ENCODE data around the gene PRR7. TPM values are rescaled to one million over a fixed set of nuclear protein-coding genes. Genes with fewer than 3 reads are reported as not detected.
"Not testable (repeated sequence)": the region's sequence is repeated elsewhere in the genome, so short reads cannot be mapped to it uniquely, and the experiment has no call there.

PRR7 gene
- total RNA-seq, 2 donors from 2014 or later = 8.2 to 13.6 TPM

- Mint-ChIP-seq H3K4me1 (no peaks in the 10 kb centered on the region), H3K27ac (no peak overlapping the region), H3K36me3 (ENCODE audit: low read depth) (peaks cover 3% of the 10 kb centered on the region), H3K9me3 (no peaks in the 10 kb centered on the region), H3K4me3 (no peak overlapping the region), H3K27me3 (no peaks in the 10 kb centered on the region)
- ATAC-seq (replicated peaks) = no peak
These were observed 38.4 kb downstream of the PRR7 start for GRCh38 chr5:177484902-177485549.

- not testable (repeated sequence) for H3K27me3 Mint-ChIP-seq; H3K27ac Mint-ChIP-seq; H3K9me3 Mint-ChIP-seq; H3K4me1 Mint-ChIP-seq; H3K4me3 Mint-ChIP-seq; ATAC-seq (replicated peaks)
- peaks cover 11% of the 10 kb centered on the region for H3K36me3 Mint-ChIP-seq (ENCODE audit: low read depth)
These were observed 39.1 kb downstream of the PRR7 start for GRCh38 chr5:177485753-177486152.

GRCh38 chr5:177486256-177486655 is 39.6 kb downstream of the PRR7 start:
- ATAC-seq (replicated peaks) = no peak
- Mint-ChIP-seq H3K4me1 (no peaks in the 10 kb centered on the region), H3K36me3 (ENCODE audit: low read depth) (peaks cover 16% of the 10 kb centered on the region)

DNA sequence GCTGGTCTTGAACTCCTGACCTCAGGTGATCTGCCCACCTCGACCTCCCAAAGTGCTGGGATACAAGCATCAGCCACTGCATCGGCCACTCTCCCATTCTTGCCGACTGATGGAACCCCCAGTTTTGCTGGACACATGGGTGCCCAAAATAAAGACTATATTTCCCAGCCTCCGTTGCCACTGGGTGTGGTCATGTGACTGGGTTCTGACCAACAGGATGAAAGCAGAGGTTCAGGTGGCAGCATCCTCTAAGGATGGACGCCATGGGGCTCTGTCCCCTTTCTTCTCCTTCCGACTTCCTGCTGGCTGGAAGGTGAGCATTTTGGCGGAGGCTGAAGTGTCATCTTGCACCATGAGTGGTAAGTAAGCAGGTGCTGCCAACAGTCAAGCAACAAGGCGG is 40.5 kb downstream of the PRR7 start:
- H3K27me3 Mint-ChIP-seq = no peaks in the 10 kb centered on the region
- no peak overlapping the region for H3K4me3 Mint-ChIP-seq
- no peak for ATAC-seq (replicated peaks)
- H3K4me1 Mint-ChIP-seq = no peaks in the 10 kb centered on the region
- H3K36me3 Mint-ChIP-seq (ENCODE audit: low read depth) = peaks cover 17% of the 10 kb centered on the region
- H3K27ac Mint-ChIP-seq = no peak overlapping the region
- no peaks in the 10 kb centered on the region for H3K9me3 Mint-ChIP-seq

More at GRCh38 chr5:177486256-177486655, 39.6 kb downstream of the PRR7 start:
- no peak overlapping the region for H3K27ac Mint-ChIP-seq
- H3K9me3 Mint-ChIP-seq = no peaks in the 10 kb centered on the region
- no peak overlapping the region for H3K4me3 Mint-ChIP-seq
- no peaks in the 10 kb centered on the region for H3K27me3 Mint-ChIP-seq

GRCh38 chr5:177487975-177488374 is 41.4 kb downstream of the PRR7 start:
- Mint-ChIP-seq H3K27ac (no peak overlapping the region), H3K9me3 (no peaks in the 10 kb centered on the region), H3K27me3 (no peaks in the 10 kb centered on the region), H3K4me3 (no peak overlapping the region), H3K4me1 (peaks cover 5% of the 10 kb centered on the region), H3K36me3 (ENCODE audit: low read depth) (peaks cover 17% of the 10 kb centered on the region)
- no peak for ATAC-seq (replicated peaks)

DNA sequence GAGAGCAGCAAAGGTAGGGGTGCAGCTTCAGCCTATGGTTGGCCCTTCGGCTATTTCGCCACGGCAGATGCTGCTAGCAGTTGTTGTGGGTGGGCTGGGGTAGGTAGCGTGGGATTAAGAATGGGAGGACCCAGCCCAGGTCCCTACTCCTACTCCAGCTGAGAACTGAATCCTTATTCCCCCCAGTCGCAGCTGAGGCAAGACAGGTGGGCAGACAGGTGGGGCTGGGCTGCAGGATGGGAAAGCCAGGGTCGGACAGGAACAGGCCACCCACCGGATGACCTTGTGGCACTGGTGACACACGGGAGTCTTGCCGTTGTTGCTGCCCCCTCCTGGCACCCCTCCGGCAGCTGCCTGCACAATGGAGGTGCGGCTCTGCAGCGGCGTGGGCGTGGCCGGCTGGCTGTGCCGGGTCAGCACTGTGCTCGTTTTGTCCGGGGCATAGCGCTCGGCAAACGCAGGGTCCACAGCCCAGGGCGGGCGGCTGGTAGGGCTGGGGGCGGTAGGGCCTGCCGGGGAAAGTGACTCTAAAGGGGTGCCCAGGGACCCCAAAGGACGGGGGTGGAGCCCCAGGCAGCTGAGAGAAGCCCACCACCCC is 42.6 kb downstream of the PRR7 start:
- H3K4me3 Mint-ChIP-seq = no peak overlapping the region
- H3K36me3 Mint-ChIP-seq (ENCODE audit: low read depth) = peaks cover 17% of the 10 kb centered on the region
- no peaks in the 10 kb centered on the region for H3K27me3 Mint-ChIP-seq
- H3K27ac Mint-ChIP-seq = no peak overlapping the region
- peaks cover 8% of the 10 kb centered on the region for H3K4me1 Mint-ChIP-seq
- no peaks in the 10 kb centered on the region for H3K9me3 Mint-ChIP-seq
- no peak for ATAC-seq (replicated peaks)

DNA sequence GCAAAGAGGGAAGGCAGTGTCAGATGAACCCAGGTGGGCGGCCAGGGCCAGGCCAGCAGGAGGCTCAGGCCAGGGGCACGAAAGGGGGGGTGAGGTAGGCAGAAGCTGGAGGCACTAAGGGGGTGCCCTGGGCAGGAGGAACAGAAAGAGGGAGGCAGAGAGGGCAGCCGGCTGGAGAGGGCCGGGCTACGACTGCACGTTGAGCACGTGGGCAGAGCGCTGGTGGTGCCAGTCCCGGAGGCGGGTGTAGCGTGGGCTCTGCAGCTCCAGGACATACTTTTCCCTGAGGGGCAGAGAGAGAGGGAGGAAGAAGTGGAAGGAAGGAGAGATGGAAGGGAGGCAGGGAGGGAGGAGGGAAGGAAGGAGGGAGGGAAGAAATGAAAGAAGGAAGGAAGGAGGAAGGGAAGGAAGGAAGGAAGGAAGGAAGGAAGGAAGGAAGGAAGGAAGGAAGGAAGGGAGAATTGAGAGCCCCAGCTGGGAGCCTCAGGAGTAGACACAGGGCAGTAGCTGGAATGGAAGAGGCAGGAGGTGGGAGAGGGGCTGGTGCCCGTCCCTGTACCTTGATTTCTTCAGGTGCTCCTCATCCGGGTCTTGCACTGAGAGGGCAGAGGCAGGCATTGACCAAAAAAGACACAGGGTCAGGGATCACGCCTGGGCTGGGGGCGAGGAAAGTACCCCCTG is 43.8 kb downstream of the PRR7 start:
- H3K9me3 Mint-ChIP-seq = no peaks in the 10 kb centered on the region
- ATAC-seq (replicated peaks) = no peak
- H3K4me1 Mint-ChIP-seq = peaks cover 8% of the 10 kb centered on the region
- no peak overlapping the region for H3K27ac Mint-ChIP-seq
- H3K36me3 Mint-ChIP-seq (ENCODE audit: low read depth) = peaks cover 17% of the 10 kb centered on the region
- no peak overlapping the region for H3K4me3 Mint-ChIP-seq
- no peaks in the 10 kb centered on the region for H3K27me3 Mint-ChIP-seq

GRCh38 chr5:177490992-177491391 is 44.4 kb downstream of the PRR7 start:
- Mint-ChIP-seq H3K36me3 (ENCODE audit: low read depth) (peaks cover 17% of the 10 kb centered on the region), H3K4me3 (no peak overlapping the region), H3K4me1 (peaks cover 8% of the 10 kb centered on the region), H3K27ac (no peak overlapping the region), H3K27me3 (no peaks in the 10 kb centered on the region), H3K9me3 (no peaks in the 10 kb centered on the region)
- no peak for ATAC-seq (replicated peaks)

- Mint-ChIP-seq H3K4me1 (peaks cover 8% of the 10 kb centered on the region), H3K4me3 (no peak overlapping the region), H3K27ac (no peak overlapping the region), H3K27me3 (no peaks in the 10 kb centered on the region), H3K9me3 (no peaks in the 10 kb centered on the region), H3K36me3 (ENCODE audit: low read depth) (peaks cover 17% of the 10 kb centered on the region)
- peak; percentile 32 for ATAC-seq (replicated peaks)
These were observed 44.9 kb downstream of the PRR7 start for GRCh38 chr5:177491429-177491945.

GRCh38 chr5:177491983-177492746 is 45.6 kb downstream of the PRR7 start:
- peaks cover 17% of the 10 kb centered on the region for H3K36me3 Mint-ChIP-seq (ENCODE audit: low read depth)
- peak overlapping the region; percentile 67 for H3K27ac Mint-ChIP-seq
- peaks cover 8% of the 10 kb centered on the region for H3K4me1 Mint-ChIP-seq
- no peak for ATAC-seq (replicated peaks)
- H3K4me3 Mint-ChIP-seq = no peak overlapping the region
- no peaks in the 10 kb centered on the region for H3K9me3 Mint-ChIP-seq
- H3K27me3 Mint-ChIP-seq = no peaks in the 10 kb centered on the region

- peaks cover 8% of the 10 kb centered on the region for H3K4me1 Mint-ChIP-seq
- H3K27ac Mint-ChIP-seq = peak overlapping the region; percentile 67
- ATAC-seq (replicated peaks) = no peak
- H3K27me3 Mint-ChIP-seq = no peaks in the 10 kb centered on the region
- H3K9me3 Mint-ChIP-seq = no peaks in the 10 kb centered on the region
- no peak overlapping the region for H3K4me3 Mint-ChIP-seq
- peaks cover 17% of the 10 kb centered on the region for H3K36me3 Mint-ChIP-seq (ENCODE audit: low read depth)
These were observed 46.2 kb downstream of the PRR7 start for GRCh38 chr5:177492841-177493240.

DNA sequence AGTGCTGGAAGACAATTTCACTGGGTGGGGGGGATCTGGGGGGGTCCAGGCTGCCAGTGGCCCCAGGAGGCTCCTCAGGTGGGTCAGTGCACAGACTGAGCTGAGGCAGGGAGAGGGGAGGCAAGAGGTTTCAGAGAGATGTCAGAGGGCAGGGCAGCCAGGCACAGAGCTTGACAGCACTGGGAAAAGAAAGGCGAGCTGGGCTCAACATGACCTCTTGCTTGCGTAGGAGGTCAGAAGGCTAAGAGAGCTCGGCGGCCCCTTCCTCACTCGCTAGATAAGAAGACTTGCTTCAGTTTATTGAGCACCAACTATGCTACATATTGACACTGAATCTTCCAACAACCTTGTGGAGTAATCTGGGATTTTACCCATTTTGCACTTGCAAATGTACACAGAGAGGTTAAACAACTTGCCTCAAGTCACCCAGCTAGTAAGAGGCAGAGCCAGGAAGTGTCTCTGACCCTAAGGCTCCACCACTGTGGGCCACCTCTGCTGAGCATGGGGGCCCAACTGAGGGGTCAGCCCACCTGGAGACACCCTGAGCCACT is 47.3 kb downstream of the PRR7 start:
- Mint-ChIP-seq H3K36me3 (ENCODE audit: low read depth) (peaks cover 17% of the 10 kb centered on the region), H3K27me3 (no peaks in the 10 kb centered on the region), H3K9me3 (no peaks in the 10 kb centered on the region), H3K4me3 (peak overlapping the region; percentile 58), H3K27ac (peak overlapping the region; percentile 70), H3K4me1 (peaks cover 15% of the 10 kb centered on the region)
- ATAC-seq (replicated peaks) = no peak

DNA sequence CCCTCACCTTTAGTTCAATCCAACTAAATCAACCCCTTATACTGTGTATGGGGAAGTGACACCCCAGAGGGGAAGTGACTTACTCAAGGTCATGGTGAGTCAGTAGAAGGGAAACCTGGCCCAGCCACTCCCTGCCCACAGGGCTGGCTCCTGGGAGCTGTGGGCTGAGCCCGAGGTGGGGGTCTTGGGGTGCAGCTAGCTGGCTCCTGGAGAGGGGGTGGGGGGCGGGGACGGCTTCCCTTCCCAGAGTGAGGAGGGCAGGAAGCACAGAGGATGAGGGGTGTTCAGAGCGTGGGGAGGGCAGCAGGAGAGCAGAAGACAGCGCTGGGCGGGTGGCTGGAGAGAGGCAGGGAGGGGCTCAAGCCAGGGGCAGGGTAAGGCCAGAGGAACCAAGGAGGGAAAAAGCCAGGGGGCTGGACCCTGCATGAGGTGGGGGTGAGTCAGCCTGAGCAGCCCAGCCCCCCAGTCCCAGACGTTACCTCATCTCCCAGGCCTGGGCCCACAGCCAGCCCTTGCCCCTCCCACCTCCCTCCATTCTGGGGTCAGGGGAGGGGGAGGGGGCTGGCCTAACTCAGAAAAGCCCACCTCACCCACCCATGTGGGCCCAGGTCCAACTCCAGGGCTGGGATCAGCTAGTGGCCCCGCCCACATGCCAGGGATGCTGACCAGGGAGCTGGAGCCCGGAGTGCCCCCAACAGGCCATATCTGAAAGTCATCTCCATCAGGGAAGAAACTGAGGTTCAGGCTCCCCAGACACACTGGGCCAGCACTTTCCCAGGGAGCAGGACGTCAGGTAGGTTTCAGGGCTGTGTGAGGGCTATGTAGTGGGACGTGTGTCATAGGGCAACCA is 48.0 kb downstream of the PRR7 start:
- peak overlapping the region; percentile 86 for H3K4me3 Mint-ChIP-seq
- H3K27ac Mint-ChIP-seq = peak overlapping the region; percentile 70
- H3K27me3 Mint-ChIP-seq = no peaks in the 10 kb centered on the region
- H3K36me3 Mint-ChIP-seq (ENCODE audit: low read depth) = peaks cover 17% of the 10 kb centered on the region
- H3K4me1 Mint-ChIP-seq = peaks cover 16% of the 10 kb centered on the region
- no peaks in the 10 kb centered on the region for H3K9me3 Mint-ChIP-seq
- ATAC-seq (replicated peaks) = peak; percentile 59
